Progenitor cell of endocrine pancreas (in vitro differentiated cells): Measurements from ENCODE around the gene RAB26. TPM values are rescaled to one million over a fixed set of nuclear protein-coding genes. Genes with fewer than 3 reads are reported as not detected.

ENCODE experiments used
- DNase-seq: peaks from one replicate; pipeline ENCODE4 v3.0.0; 2021; ENCODE audit warnings: low spot score; ENCODE audit not compliant: unreplicated experiment
- H3K27ac Mint-ChIP-seq: 2 replicates; pipeline ENCODE4 v1.8.0; 2021; ENCODE audit warnings: mild to moderate bottlenecking, moderate library complexity, mixed read lengths
- H3K27me3 Mint-ChIP-seq: 2 replicates; pipeline ENCODE4 v1.8.0; 2021; ENCODE audit warnings: mixed read lengths
- H3K36me3 Mint-ChIP-seq: 2 replicates; pipeline ENCODE4 v1.8.0; 2022; ENCODE audit warnings: mixed read lengths; ENCODE audit not compliant: insufficient read depth
- H3K4me1 Mint-ChIP-seq: 2 replicates; pipeline ENCODE4 v1.8.0; 2021; ENCODE audit warnings: low read depth, mixed read lengths
- H3K4me3 Mint-ChIP-seq: 2 replicates; pipeline ENCODE4 v1.8.0; 2021; ENCODE audit warnings: low read depth, mild to moderate bottlenecking, moderate library complexity, mixed read lengths
- H3K9me3 Mint-ChIP-seq: 2 replicates; pipeline ENCODE4 v1.8.0; 2021; ENCODE audit warnings: low read depth, mixed read lengths
- CTCF ChIP-seq: fragments of 200-600 bp; sonication (generic); IDR thresholded peaks from one replicate; pipeline ENCODE4 v1.5.0; 2021; ENCODE audit warnings: antibody characterized with exemption, mild to moderate bottlenecking; ENCODE audit not compliant: unreplicated experiment
- total RNA-seq: library from RNA; stranded (reverse); gene quantifications from 2 replicates; pipeline ENCODE4 v1.2.1, GENCODE V29; 2021

The RAB26 gene
- total RNA-seq, 1 donor from 2014 or later: 23.3 TPM

- DNase-seq: no peak
These were observed 33.5 kb downstream of the RAB26 start for GRCh38 chr16:2181952-2182351.

GRCh38 chr16:2183671-2184070 is 35.2 kb downstream of the RAB26 start:
- no peak for DNase-seq
- no peak for TF ChIP-seq CTCF
- Mint-ChIP-seq H3K4me1 (no peaks in the 10 kb centered on the region), H3K9me3 (no peaks in the 10 kb centered on the region), H3K36me3 (peaks cover 2% of the 10 kb centered on the region), H3K4me3 (no peak overlapping the region), H3K27me3 (no peaks in the 10 kb centered on the region), H3K27ac (no peak overlapping the region)

More at GRCh38 chr16:2181952-2182351, 33.5 kb downstream of the RAB26 start:
- TF ChIP-seq CTCF: no peak
- Mint-ChIP-seq H3K4me1 (no peaks in the 10 kb centered on the region), H3K27ac (no peak overlapping the region), H3K4me3 (no peak overlapping the region), H3K27me3 (no peaks in the 10 kb centered on the region), H3K9me3 (no peaks in the 10 kb centered on the region), H3K36me3 (peaks cover 5% of the 10 kb centered on the region)

GRCh38 chr16:2184346-2184745 is 35.9 kb downstream of the RAB26 start:
- Mint-ChIP-seq H3K4me3 (no peak overlapping the region), H3K36me3 (peaks cover 2% of the 10 kb centered on the region), H3K9me3 (no peaks in the 10 kb centered on the region), H3K27me3 (no peaks in the 10 kb centered on the region), H3K4me1 (no peaks in the 10 kb centered on the region), H3K27ac (no peak overlapping the region)
- DNase-seq: no peak
- TF ChIP-seq CTCF: no peak

GRCh38 chr16:2184962-2185361 is 36.5 kb downstream of the RAB26 start:
- Mint-ChIP-seq H3K27me3 (no peaks in the 10 kb centered on the region), H3K4me3 (no peak overlapping the region), H3K36me3 (peaks cover 2% of the 10 kb centered on the region), H3K4me1 (no peaks in the 10 kb centered on the region), H3K27ac (no peak overlapping the region), H3K9me3 (no peaks in the 10 kb centered on the region)
- no peak for TF ChIP-seq CTCF
- no peak for DNase-seq

GRCh38 chr16:2186064-2186463 is 37.6 kb downstream of the RAB26 start:
- Mint-ChIP-seq H3K27ac (no peak overlapping the region), H3K9me3 (no peaks in the 10 kb centered on the region), H3K4me1 (no peaks in the 10 kb centered on the region), H3K36me3 (peaks cover 2% of the 10 kb centered on the region), H3K27me3 (no peaks in the 10 kb centered on the region), H3K4me3 (no peak overlapping the region)
- no peak for TF ChIP-seq CTCF
- no peak for DNase-seq
